HG03439 (cell line): ENCODE data around the gene MAST4.

Source experiments
- ATAC-seq: cut with Tn5 transposase; IDR thresholded peaks from one replicate; pipeline ENCODE4 v1.9.1; 2021; ENCODE audit warnings: mild to moderate bottlenecking, moderate library complexity; ENCODE audit not compliant: unreplicated experiment

MAST4 gene

DNA sequence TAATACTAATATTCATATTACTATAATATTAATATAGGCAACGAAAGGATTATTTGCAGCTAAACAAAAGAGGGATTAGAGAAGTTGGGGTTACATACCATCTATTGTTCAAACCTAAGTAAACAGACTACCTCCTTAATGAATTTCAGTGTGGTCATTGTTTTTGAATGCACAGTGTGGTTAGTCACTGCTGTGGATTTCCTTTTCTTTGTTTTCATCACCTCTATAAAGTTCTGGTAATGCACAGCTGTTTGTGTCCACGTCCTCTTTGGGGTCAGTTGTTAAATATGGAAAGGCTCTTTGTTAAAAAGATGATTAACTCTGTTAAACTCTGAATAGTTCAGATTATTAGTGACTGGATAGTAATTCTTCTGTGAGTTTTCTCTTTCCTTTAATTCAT lies 233.6 kb downstream of the MAST4 start:
- ATAC-seq = no peak

DNA sequence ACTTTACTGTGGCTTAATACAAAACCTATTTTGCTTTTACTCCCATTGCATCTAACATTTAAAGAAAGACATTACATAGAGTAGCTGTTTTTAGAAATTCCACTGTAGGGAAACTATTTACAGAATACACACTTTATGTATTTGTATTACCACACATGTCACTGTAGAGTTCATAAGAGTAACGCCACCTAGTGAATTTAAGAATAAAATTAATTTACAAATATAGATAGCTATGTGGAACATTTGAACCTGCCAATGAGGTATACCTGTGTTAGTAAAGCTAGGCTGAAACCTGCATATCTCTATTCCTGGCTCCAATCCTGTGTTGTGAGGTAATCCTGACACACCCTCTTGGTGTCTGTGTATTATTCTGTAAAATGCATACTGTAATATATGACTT lies 234.4 kb downstream of the MAST4 start:
- no peak for ATAC-seq

DNA sequence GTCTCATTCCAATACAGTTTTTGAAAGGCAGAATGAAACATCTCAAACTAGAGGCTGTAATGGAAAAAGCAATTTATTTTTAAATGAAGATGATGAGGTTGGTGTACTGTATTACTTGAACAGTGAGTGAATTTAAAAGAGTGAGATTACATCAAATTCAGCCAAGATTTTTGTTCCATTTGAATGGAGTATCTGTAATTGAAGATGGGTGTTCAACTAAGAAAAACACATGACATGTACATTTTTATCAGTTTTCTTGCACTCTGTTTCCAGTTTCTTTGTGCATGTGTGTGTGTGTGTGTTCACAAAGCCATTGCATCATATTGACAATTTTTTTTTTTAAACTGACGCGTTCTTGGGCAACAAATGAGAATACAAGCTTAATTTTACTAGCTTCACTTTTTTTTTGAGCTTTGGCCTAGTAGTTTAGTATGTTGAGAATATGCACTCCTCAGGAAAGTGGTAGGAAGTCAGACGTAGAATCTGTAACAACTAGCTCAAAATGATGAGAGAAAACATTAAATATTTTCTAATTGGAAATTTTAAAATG lies 243.5 kb downstream of the MAST4 start:
- ATAC-seq = no peak

DNA sequence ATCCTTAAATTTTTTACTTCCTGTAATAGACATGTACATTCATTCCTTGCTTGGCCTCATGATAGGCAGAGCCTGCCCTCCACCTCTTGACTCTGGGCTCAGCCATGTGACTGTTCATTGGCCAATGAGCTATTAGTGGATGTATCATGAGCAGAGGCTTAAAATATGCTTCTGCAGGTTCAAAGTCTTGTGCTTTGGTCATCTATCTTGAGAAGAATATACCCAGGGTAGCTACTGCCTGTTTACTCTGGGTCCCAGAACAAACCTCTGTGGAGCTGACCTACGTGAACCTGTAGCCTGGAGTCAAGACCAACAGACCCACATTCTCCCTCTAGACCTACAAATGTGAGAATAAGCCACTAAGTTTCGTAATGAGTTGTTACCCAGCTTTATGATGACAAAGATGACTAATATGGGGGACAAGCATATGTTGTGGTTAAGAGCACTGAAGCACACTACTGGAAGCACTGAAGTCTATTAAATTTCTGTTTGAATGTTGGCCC lies 244.4 kb downstream of the MAST4 start:
- peak; percentile 100 for ATAC-seq

DNA sequence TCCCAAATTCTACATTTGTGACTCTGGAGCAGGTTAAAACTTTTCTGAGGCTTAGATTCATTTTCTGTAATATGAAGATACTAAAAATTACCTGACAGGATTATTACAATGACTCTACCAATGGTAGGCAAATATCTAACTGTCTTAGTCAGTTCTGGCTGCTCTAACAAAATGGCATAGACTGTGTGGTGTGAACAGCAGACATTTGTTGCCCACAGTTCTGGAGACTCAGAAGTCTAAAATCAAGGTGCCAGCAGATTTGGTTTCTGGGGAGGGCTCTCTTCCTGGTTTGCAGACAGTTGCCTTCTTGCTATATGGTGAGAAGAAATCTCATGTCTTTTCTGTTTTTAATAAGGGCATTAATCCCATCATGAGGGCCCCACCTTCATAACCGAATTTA lies 245.1 kb downstream of the MAST4 start:
- ATAC-seq = no peak

DNA sequence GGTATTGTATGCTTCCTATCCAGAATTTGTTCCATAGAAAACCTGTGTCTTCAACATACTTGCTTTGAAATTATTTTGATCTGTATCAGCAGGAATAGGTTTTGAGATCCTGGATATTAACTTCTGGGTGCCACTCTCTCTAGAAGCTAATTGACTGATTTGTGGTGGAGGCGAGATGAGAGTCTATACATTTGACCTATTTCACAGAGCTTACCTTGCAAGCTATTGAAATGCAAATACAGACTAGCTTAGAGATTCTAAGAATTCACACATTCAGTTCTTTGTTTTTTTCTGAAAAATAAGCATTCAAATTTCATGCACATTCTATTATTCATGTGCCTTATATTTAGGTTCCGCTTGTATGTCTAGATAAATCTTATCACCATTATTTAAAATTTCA lies 246.3 kb downstream of the MAST4 start:
- no peak for ATAC-seq

DNA sequence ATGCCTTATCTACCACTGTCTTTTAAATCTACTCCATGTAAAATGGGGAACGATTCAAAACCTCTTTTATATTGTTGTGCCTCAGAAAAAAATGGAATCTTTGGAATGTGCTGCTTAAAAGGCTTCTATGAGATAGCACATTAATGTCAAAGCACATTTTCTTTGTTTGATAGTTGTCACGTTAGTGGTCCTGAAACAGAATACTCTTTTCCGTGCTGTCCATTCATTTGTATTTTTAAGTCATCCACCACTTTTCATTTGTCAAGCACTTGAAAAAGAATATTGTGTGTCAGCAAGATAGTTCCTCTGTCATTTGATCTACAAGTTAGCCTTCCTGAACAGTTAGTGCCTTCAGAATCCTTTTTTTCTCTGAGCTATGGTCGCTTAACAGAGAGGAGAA lies 246.9 kb downstream of the MAST4 start:
- ATAC-seq = no peak

DNA sequence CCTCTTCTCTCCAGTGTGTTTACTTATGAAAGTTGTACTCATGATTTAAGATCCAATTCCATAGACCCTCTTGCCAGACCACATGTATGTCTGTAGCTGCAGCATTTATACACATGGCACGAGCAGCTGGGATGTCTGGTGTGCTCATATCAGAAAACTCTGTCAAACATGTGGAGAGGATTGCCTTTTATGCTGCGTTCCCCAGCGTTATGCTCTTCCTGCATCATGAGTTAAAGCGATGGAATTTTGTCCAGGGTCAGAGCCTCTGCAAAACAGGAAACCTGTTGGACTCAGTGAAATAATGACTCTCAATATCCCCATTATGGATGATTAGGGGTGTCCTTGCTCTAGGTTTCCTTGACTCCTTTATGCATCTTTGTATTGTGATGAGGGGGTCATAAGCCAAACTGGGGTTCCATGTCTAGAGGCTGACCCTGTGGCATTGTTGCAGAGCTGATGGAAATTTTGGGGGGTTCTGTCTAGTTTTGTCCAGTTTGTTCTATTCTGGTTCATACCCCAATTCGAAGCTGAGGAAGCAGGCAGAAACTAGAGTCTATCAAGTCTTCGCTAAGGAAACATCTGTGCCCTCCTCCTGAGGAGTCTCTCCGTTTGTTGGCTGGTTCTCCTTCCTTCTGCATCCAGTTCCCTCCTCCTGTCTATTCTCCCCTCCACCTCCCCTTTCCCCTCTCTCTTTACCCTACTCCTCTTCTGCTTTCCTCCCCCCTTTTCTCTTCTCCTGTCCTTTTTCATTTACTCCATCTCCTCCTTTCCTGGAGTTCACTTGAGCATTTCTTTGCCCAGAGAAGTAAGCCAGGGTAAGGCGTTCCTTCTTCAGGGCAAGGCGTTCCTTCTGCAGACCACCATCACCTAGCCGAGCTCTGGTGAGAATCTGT lies 252.8 kb downstream of the MAST4 start:
- ATAC-seq = no peak

DNA sequence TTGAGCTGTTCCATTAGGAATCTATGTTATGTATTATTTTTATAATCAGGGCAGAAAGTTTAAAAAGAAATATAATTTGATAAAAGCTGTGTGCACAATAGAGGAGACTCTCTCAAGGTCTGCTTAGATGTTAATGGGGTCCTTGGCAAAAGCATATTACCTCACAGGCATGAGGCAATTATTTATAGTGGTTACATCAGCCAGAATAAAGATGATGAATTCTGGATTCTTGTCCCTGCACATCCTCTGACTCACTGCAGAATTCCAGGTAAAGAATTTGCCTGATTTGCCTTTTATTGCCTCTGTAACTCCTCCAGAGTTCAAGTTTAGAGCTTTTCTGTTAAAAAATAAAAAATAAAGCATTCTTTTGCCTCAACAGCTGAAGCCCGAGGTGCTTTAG lies 253.6 kb downstream of the MAST4 start:
- no peak for ATAC-seq

DNA sequence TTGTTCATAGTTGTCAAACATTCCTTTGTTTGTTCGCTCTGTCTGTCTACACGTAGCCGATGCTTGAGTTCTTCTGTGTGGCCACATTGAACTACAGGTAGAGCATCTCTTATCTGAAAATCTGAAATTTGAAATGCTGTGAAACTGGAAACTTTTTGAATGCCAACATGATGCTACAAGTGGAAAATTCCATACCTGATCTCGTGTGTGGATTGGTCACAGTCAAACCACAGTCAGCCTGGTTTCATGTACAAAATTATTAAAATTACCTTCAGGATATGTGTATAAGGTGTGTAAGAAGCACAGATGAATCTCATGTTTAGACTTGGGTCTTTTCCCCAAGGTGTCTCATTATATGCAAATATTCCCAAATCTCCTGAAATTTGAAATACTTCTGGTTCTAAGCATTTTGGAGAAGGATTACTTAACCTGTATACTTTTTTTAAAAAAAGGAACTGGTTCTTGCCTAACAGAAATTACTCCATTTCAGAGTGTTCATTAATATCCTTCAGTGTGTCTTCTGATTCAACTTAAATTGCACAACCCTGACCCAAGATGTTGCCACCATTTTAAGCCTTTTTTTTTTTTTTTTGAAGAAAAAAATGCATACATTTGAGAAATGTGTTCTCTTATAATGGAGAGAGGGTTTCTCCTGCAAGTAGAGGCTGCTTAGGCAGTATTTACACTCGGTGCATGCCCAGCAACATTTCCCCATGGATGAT lies 254.3 kb downstream of the MAST4 start:
- no peak for ATAC-seq

DNA sequence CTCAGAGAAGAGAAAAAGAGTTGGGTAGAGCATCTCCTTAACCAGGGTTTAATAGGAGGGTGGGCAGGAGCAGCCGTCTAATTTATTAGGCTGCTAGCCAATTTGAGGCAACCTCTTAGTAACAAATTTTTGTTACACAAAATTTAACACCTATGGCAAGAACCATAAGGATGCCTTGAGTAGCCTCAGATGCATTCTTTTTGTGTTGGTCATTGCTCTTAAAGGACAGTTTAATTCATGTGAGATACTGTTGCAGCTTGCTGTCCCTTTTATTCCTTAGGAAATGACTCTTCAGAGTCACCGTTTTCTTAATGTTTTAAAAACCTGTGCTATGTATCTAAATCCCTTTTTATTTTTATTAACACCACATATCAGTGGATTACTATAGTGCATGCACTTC lies 255.1 kb downstream of the MAST4 start:
- ATAC-seq = no peak

DNA sequence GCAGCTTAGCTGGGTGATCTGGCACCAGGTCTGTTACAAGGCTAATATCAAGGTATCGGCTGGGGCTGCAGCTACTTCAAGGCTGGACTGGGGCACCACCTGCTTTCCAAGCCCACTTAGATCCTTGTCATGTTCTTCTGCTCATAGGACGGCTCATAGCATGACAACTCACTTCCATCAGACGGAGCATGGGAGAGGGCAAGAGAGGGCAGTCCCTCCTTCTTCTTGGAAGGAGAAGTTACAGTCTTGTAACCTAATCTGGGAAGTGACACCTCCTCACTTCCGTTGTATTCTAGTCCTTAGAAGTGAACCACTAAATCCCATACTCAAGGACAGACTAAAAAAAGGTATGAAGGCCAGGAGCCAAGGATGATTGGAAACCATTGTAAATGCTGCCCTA lies 258.2 kb downstream of the MAST4 start:
- ATAC-seq = no peak

DNA sequence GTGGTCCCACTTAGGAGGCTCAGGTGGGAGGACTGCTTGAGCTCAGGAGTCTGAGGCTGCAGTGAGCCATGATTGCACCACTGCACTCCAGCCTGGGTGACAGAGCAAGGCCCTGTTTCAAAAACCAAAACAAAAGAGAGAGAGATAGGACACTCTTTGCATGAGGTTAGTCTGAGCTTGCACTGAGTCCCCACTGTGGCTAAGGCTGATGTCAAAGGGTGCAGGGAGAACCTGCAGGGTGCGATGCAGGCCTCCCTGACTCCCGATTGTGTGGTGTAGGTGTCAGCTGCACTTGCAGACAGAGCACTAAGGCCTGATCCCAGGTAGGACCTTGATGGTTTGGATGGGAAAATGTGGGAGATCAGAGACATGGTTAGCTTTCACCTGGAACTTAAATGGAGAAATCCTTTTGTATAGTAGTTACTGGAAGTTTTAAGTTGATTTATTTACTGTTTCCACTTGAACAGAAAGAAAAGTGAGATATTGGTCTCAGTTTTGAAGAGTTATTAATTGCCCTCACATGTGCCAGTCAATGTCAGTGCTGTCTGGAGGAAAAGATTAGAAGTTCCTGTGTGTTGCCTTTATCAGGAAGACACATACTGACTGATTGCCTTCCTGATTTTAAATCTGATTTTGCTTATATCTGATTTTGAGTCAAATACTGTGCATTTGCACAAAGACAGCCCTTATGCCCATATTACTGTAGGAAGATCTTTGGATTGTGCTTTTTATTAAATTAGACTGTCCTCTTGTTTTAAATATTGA lies 260.0 kb downstream of the MAST4 start:
- ATAC-seq = no peak

DNA sequence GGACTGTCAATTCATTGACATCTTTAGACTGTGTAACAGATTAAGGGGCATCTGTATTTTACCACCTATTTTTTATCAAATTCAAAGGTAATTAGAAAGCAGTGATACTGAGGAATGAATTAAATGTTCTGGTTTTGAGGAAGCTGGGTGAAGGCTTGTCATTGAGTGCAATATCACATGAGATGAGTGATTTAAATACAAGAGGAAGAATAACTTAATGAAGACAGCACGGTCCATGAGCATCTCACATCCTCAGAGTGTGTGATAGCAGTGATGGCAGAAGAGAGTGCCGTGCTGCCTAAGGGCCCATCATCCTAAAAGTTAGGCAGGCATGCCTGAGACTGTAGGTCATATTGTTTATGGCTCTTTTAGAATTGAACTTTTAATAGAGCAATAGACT lies 263.3 kb downstream of the MAST4 start:
- no peak for ATAC-seq

DNA sequence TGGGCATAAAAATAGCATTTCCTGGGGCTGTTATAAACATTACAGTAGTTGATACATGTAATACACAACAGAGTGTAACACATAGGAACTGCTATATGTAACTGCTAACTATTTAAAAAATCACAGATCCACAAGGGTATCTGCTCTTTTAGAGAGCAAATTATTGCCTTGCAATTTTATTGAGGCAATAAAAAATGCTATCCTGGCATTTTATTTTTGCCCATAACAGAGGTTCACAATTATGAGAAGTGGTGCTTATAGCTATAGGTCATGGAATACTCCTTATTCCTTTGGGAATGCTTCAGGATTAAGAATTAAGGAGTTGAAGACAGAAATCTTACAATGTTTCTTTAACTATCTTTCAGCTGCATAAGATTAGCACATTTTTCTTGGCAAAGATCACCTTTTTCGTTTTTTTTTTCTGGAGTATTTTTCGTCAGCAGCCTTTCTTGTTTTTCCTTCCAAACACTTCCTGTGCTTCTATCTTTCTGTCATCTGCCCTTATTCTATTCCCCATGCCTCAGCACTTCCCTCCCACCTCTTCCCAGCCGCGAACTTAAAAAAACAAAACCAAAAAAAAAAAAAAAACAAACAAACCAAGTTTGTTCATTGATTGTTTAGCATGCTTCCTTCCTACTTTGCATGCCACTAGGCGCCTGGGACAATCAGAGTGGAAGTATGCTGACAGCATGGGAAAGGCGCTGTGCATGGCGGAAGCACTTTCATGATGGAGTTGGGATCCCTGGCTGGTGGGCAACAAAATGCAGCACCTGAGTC lies 264.2 kb downstream of the MAST4 start:
- no peak for ATAC-seq

DNA sequence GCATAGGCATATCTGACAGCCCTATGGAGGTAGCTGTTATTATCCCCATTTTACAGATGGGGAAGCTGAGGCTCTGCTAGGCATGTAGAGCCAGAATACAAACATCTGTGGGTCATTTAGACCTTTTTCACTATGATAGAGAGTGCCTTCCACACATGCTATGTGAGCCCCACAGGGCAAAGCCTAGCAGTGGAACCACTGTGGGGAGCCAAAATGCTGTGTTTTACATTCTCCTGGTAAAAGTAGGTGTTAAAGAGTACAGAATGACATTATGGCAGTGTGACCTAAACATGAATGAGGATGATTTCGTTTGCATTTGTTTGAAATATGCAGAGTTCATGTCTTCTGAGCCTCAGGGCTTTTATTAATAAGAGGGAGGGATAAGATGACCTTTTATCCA lies 265.2 kb downstream of the MAST4 start:
- ATAC-seq = no peak

DNA sequence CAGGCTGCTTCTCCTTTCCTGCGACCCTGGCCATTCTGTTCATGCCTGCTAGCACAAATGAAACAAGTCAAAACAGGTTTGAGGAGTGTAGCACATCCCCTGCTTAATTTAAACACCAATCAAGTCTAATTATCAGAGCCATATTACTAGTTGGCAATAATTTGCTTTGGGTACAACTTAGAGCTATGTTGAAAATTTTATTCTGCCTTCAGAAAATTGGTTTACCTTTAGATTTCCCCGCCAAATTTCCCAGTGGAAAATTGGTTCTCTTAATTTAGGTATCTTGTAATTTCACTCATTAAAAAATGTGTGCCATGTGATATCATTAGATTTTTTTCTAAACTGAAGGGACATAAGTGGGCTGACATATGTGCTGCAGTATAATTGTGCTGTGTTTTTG lies 265.8 kb downstream of the MAST4 start:
- ATAC-seq = no peak

DNA sequence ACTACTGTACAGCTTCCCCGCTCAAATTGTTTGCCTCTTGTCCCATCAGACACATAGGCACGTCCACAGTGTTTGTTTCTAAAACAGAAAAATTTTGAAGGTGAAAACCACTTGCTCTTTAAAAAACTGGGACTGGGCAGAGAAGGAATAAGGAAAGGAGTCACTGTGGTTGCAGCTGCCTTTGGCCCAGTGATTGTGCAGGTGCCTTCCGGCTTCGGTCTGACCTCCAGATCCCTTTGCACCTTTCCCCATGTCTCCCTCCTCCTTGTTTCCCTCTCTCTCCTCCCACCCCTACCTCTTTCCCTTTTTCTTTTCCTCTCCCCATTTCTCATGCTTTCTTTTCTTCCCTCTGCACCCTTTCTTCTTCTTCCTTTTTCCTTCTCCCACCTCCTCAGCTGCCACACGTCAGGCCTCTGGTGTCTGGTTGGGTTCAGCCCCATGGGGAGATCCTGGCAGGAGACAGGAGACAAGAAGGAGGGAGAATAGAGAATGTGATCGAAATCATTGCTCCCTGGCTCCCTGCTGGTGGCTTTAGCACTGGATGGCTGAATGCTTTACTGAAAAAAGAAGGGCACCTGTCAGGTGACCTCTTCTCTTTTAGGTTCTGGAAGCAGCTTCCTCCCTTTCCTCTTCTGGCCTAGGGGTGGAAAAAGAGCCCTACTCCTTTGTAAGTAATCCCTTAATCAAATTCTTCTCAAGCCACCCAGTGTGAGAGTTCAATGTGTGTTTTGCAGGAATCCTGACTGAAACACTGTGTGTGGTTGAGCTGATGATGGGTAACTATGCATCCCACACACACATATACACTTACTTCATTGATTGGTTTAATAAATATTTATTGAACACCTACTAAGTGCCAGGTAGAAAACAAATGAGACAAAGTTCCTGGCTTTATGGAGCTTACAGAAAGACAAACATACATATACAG lies 267.3 kb downstream of the MAST4 start:
- no peak for ATAC-seq

DNA sequence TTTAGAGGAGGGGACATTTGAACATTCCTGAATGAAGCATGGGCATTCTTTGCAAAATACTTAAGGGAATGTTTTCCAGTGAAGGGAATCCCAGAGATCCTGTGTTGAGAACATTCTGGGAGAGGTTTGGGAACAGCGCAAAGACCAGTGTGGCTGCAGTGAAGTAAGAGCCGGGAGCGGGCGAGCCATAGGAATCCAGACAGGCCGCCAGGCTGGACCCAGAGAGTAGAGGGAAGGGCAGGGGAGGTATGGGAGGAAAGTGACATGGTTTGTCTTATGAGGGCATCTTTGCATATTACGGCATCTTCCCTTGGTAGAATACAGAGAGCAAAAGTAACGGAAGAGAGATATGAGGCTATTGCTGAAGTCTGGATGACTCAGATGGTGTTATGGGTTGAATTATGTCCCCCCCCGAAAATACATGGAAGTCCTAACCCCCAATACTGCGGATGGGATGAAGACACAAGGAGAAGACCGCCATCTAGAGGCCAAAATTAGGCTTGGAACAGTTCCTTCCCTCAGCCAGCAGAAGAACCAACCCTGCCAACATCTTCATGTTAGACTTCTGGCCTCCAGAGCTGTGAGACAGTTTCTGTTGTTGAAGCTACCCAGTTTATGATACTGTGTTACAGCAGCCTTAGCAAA lies 268.2 kb downstream of the MAST4 start:
- no peak for ATAC-seq
